ENCODE results near the gene DGCR6L.
"Not testable (repeated sequence)": the region's sequence is repeated elsewhere in the genome, so short reads cannot be mapped to it uniquely, and the experiment has no call there.

The DGCR6L gene

GRCh38 chr22:20328569-20328930 is 8.7 kb upstream of the DGCR6L start:
- DNase-seq (ENCODE audit: low read depth in 2 of 2, low spot score in 1 of 2) = not testable (repeated sequence)

GRCh38 chr22:20325996-20326395 is 6.1 kb upstream of the DGCR6L start:
- DNase-seq (ENCODE audit: low read depth in 2 of 2, low spot score in 1 of 2) = not testable (repeated sequence)

DNA sequence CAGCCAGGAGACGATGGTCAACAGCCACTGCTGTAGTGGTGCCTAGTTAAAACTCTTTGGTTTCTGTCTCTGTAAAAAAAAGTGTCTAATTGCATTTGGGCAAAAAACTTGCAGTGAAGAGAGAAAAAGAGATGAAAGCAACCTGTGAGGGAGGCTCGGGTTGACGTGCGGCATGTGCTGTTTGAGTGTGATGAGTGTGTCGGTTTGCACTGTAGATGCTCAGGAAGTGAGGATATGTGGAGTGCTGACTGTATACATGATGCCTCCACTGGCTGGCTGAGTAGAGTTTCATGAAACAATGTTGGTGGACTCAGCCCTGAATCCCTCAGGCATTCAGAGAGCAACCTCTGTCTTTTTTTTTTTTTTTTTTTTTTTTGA is 4.3 kb upstream of the DGCR6L start:
- DNase-seq (ENCODE audit: low read depth in 2 of 2, low spot score in 1 of 2) = no peak

DNA sequence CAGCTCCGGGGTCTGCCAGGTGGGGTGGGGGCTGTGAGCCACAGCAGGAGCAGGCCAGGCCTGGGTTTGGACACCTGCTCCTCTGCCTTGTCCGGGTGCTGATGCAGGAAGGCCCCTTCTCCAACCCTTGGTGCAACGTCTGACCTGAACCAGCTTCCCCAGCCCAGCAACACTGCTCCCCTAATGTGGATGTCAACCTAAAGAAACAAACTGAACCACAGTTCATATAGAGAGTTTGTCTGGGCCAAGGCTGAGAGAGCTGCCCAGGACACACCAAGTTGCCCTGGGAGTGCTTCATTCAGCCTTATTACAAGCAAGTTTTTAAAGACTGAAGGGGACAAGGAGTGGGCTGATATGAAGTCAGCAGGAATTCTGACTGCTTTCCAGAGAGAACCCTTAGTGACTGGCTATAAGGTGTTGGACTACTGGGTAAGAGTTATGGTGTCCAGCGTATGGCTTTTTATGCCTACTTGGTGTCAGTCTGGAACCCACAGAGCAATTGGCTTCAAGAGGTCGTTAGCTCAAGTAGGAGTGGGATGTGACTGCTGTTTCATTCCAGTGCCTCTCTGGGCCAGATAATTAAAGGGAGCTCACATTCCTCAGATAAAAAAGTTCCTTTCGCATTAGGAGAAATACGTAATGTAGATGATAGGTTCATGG is 1.8 kb upstream of the DGCR6L start:
- not testable (repeated sequence) for DNase-seq (ENCODE audit: low read depth in 2 of 2, low spot score in 1 of 2)

GRCh38 chr22:20320659-20321551 is 1.0 kb upstream of the DGCR6L start:
- not testable (repeated sequence) for DNase-seq (ENCODE audit: low read depth in 2 of 2, low spot score in 1 of 2)

- DNase-seq (ENCODE audit: low read depth in 2 of 2, low spot score in 1 of 2) = no peak
Observed at GRCh38 chr22:20319041-20319744, 667 bp downstream of the DGCR6L start.

DNA sequence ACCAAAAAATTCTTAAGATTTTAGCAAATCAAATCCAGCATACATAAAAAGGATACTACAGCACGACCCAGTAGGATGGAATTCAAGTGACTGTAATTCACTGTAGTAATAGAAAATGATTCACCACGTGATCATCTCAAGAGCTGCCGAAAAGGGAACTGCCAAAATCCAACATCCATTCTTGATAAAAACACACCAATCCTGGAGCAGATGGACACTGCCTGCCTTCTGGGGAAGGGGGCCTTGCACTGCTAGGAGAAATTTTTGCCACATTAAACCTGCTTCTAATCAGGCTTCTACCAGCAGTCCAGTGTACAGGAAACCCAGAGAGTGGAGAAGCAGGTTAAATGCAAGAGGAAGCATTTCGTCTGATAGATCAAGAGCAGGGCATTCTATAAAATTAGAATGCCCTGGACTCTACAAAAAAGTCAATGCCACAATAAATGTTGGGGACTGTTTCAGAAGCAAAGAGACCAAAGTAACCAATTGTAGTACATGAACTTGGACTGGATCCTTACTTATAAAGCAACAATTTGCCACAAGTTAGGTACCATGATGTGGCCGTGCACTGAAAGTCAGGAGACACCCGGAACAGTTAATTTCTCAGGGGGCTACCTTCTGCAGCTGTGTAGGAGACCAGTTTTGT is 1.7 kb downstream of the DGCR6L start:
- DNase-seq (ENCODE audit: low read depth in 2 of 2, low spot score in 1 of 2) = not testable (repeated sequence)

- not testable (repeated sequence) for DNase-seq (ENCODE audit: low read depth in 2 of 2, low spot score in 1 of 2)
Observed at GRCh38 chr22:20317402-20318042, 2.3 kb downstream of the DGCR6L start.

GRCh38 chr22:20316844-20317401 is 2.9 kb downstream of the DGCR6L start:
- no peak for DNase-seq (ENCODE audit: low read depth in 2 of 2, low spot score in 1 of 2)

DNA sequence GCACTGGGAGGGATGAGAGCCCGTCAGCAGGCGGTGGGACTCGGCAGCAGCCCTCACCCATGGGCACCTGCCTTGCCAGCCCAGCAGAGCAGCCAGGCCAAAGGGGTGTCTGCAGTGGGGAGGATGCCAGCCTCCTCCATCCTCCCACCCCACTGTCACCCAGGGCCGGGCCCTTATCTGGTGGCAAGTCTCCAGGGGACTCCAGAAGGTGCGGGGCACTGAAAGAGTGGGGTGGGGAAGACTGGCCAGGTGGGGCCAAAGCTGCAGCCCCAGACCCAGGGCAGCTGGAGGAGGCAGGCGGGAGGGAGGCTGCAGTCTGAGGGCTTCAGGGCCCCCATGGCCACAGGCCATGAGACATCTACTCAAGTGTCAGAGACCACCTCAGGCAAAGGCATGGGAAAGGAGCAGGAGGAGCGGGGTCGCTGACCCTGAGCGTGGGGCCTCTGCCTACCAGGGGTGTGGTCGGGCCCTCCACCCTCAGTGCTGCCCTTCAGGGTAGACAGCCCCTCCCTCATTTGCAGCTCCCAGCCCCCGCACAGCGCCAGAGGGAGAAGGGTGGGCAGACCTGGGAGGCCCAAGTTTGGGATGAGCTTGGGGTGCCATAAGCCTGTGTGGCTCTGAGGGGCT is 3.5 kb downstream of the DGCR6L start:
- no peak for DNase-seq (ENCODE audit: low read depth in 2 of 2, low spot score in 1 of 2)

GRCh38 chr22:20315337-20316216 is 4.3 kb downstream of the DGCR6L start:
- DNase-seq (ENCODE audit: low read depth in 2 of 2, low spot score in 1 of 2) = no peak

GRCh38 chr22:20314741-20315336 is 5.0 kb downstream of the DGCR6L start:
- not testable (repeated sequence) for DNase-seq (ENCODE audit: low read depth in 2 of 2, low spot score in 1 of 2)

DNA sequence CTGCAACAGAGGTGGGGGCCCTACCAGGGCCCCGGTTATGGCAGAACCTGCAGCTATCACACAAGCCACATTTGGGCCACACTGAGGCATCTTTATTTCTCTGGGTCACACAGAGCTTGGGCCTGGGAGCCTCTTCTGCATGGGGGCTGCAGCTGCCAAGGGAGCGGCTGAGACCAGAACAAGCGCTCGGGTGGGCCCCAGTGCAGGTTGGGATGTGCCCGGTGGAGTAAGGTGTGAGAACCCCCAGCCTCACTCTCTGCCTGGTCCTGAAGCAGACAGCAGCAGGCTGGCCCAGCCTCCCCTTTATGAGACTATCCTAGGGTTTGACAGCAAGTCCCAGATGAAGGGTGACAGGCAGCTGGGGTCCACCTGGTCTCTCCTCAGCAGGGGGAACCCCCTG is 5.7 kb downstream of the DGCR6L start:
- not testable (repeated sequence) for DNase-seq (ENCODE audit: low read depth in 2 of 2, low spot score in 1 of 2)

DNA sequence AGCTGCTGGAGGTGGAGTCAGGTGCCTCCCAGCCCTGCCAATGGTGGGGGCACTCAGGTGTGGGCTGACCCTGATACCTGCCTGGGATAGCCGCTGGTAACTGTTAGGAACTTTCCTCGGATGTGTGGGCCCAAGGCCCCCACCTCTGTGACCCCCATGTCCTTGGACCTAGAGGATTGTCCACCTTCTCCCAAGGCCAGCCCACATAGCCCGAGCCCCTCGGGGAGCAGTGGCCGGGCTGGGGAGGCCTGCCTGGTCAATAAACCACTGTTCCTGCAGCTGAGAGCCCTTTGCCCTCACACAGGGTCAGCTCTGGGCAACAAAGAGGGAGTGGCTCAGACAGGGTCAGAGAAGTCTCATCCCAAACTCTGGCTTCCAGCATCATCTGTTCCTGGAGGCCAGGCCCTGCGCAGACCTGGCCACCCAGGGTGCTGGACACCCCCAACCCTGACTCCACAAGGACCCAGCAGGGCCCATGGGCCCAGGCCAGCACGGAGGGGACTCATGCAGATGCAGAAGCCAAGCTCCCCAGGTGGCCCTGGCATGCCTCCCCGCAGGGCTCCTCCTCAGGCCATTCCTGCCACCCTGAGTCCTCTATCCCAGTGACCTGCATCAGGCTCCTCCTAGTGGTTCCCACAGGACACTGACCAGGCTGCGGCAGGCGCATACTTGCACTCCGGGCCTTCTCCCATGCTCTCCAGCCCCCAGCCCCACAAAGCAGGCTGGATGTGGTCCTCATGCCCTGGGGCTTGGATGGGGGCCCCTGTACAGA is 6.4 kb downstream of the DGCR6L start:
- not testable (repeated sequence) for DNase-seq (ENCODE audit: low read depth in 2 of 2, low spot score in 1 of 2)

DNA sequence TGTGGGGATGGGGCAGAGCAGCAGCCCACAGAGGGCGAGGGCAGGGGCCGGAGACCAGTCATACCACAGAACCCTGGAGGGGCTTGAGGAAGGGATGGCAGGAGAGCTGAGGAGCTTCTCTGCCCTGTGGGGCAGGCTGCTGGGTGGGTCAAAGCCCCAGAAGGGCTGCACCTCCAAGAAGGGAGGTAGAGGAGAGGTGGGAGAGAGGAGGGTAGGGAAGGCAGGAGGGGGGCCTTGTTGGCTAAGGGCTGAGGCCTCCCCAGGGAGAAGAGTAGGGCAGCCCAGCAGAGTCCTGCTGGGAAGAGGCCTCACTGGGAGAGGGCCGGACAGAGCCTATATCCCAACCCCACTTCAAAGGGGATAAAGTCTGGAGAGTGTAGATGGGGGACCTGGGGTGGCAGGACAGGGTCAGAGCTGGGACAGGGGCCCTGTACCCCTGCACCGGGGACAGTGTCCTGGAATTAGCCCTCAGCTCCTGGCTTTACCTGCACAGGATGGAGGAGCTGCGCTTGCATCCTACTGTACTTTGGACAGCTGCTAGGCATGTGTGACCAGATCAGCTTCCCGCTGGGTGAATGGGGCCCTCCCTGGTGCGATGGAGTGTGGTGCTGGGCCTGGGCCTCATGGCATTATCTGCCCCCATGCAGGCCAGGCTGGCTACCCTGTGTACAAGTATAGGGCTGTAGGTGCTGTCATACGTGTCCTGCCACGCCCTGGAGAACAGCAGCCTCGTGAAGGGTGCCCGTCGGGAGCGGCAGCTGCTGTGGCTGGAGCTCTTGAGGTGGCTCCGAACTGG is 7.3 kb downstream of the DGCR6L start:
- no peak for DNase-seq (ENCODE audit: low read depth in 2 of 2, low spot score in 1 of 2)

DNA sequence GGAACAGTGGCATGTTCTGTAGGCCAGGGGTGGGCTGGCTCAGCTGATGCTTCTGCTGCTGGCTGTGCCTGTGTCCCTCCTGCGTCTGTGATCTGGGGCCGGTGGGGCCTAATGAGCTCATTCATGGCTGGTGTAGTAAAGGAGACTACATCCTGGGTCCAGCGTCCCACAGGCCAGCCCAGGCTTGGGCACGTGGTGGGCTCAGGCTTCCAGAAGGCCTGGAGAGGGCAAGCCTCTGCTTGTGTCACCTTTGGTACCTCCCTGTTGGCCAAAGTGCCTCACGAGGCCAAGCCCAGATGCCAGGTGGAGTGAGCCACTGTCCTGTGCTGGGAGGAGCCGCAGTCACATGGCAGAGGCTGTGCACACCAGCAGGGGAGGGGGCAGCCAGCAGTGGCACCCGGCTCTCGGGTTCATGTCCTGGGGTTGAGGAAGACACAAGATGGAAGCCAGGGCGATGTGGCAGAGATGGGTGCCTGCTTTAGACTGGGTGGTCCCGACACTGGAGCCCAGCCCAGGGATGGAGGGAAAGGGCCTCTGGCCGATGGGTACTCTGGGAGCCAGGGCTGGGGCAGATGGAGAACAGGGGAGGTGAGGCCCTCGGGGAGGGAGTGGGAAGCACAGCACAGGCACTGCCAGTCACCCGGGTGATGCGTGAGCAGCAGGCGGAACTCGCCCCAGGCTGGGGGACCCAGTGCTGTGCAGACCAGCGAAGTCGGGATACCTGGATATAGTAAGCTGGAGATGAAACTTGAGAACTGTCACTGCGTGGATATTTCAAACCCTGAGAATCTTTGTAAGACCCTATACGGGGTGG is 8.4 kb downstream of the DGCR6L start:
- not testable (repeated sequence) for DNase-seq (ENCODE audit: low read depth in 2 of 2, low spot score in 1 of 2)

All from stimulated activated CD8-positive, alpha-beta memory T cell treated with anti-CD3 and anti-CD28 coated beads, Interleukin-4, amount 100 ng/mL, for 1 hour (primary cell).